Measurements from ENCODE around the gene CDC42EP3.

- TF ChIP-seq CTCF (conservative IDR thresholded peaks at IDR 0.05 in 1 of 2, IDR thresholded peaks at IDR 0.05 in 1 of 2; ENCODE audit: extremely low read depth in 1 of 2, insufficient read depth in 1 of 2, low read depth in 1 of 2, low read length in 2 of 2): no peak
- TF ChIP-seq EZH2 (IDR thresholded peaks at IDR 0.05; ENCODE audit: borderline replicate concordance, low read length): no peak
These were observed 40.7 kb downstream of the CDC42EP3 start for GRCh38 chr2:37630776-37631175.
